ENCODE results near the gene ATP1A2.

ATP1A2 gene

DNA sequence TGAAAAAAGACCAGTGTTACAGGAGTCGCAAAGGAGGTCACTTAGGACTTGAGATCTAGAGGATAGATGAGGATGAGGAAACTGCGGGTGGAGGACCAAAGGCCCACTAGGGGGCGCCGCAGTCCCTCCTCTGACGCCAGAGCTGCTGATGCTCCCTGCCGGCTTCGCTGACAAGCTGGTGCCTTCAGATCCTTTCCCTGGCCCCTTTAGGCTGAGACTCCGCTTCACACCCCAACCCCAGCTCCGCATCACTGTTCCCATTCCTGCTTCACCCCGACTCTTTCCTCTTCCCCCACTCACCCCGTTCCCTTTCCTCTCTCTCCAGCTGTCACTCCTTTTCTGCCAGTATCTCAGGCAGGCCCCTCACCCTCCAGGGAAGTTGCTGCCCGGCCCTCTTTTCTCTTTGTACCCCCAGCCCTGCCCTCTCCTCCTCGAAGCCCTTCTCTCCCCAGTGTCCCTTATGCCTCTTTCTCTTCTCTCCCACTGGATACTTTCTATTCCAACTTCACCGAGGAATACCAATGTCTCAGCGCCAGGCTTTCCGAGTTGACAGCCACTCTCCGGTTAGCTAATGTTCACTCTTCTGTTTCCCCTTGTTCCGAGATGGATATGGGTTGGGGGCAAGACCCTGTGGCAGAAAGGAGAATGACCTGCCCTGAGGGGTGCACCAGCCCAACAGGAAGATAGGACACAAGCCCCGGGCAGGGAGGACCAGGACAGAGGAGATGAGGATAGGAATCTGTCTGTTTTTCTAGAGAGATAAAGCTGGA is 29.7 kb upstream of the ATP1A2 start:
- peak; percentile 49 for DNase-seq

DNA sequence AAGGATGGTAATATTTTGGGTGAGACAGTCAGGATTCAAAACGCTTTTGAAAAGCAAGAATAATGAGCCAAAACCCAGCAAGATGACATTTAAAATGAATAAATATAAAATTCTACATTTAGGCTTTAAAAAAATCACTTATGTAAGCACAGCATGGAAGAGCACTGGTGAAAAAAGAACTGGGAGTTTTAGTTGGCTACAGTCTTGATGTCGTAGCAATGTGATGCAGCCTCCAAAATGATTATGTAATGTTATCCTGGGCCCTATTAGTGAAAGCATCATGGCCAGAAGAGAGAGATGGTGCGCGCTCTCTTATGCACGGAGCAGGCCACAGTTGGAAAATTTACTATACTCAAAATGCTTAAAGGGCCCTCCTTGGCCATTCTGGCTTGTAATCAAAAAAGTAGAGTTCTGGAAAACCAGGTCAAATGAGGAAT is 29.1 kb upstream of the ATP1A2 start:
- DNase-seq, result no peak

DNA sequence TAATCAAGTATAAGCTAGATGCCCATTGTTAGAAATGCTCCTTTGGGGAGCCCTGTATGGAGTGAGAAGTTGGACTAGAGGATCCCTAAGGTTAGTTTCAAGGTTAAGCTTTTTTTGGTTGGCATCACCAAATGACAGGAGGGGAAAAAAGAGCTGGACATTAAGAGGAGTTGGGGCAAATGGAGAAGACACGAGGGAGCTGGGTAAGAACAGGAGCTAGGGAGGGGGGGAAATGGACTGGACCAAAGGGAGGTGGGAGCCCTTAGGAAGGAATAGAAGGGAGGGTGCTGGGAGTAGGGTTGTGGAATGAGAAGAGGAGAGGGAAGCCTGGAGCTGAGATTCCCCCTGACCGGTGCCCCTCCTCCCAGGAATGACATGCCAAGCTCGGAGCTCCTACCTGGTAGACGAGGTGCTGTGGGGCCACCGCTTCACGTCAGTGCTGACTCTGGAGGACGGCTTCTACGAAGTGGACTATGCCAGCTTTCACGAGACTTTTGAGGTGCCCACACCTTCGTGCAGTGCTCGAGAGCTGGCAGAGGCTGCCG is 28.4 kb upstream of the ATP1A2 start:
- DNase-seq, result no peak

DNA sequence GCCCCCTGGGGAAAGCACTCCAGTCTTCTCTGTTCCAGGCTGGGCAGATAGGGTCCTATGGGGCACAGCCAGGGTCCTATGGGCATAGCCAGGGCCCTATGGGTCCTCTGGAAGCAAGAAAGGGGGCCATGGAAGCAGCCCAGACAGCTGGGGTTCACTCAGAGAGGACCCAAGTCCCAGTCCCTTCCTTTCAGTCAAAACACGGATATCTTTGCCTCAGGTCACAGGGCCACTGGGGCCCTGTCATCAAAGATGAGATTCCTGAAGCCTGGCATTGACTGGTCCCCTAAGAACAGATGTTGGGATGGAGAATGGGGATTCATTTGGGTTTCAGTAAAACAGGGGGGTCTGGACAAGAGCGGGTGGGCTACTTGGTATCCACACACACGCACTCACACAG is 25.7 kb upstream of the ATP1A2 start:
- no peak for DNase-seq

DNA sequence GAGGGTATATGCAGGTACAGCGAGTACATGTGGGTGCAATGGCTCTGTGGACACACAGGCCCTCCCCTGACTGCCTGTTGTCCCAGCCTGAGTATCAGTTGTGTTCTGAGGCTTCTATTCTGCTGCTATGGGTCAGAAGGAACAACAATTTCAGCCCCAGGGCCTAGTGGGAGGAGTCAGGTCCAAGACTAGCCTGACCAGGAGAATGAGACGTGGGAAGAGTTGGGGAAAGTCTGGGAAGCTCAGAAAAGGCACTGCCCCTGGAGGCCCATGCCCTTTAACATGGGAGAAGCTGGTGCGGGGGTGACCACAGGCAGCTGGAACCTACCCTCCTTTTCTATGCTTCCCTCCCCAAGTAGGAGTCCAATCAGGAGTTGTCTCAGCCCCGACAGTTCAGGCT is 24.8 kb upstream of the ATP1A2 start:
- DNase-seq, result no peak

DNA sequence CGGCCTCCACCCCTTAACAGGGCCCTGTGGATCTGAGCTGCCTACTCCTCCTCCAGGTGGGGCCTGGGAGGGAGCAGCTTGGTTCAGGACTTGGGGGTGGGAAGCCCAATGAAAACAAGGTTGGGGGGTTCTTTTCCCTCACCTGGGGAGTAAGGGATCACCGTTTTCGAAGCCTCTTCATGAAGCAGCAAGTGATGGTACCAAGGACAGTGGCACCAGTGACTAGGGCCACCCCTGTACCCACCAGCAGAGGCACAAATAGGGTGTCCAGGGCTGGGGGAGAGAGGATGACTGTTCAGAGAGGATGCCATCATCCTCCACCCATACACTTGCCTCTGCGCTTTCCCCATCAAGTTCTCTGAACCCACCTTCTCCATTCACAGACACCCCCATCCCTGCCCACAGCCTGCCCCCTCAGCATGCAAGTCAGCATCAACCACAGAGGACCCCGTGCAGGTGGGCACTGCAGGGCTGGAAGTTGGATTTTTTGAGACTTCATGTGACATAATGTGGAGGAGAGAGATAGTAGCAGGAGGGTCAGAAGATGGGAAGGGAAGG is 23.8 kb upstream of the ATP1A2 start:
- no peak for DNase-seq

DNA sequence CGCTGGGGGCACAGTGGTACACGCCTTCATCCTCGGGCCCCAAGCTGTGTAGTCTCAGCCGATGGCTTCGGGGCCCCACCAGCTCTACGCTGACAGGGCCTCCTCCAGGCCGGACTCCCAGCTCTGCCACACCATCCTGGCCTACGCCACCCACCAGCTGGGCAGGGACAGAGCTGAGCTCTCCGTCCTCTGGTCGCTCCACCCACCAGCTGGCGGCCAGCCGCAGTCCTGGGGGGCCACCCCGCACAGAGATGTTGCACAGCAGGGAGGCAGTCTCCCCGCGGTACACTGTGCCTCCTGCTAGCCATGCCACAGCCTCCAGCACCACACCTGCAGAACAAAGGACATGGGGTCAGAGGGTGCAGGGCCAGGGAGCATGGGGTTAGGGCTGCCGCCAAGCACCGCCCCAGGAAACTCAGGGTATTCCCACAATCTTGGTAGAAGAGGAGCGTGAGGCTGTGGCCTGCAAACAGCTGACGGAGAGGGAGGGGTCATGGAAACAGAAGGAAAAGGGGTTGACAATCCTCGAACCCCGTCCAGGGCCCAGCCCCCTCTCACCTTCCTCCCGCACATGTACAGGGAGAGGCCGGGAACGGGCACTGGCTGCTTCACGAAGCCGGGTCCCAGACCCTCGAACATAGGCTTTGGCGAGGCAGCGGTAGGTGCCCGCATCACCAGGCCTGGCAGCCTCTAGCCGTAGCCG is 23.0 kb upstream of the ATP1A2 start:
- DNase-seq, result no peak

DNA sequence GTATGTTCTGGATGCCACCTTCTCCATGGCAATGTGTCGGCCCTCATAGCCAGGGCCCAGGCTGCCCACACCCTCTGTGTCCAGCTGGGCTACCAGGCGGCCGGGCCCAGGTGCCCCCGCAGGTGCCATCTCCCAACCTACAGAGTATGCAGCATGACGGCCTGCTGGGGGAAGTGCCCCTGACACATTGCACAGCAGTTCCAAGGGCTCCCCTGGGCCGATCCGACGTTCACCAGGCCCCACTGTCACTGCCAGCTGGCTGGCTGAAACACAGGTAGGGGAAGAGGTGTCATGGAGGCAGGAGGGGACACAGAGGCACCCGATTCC is 22.5 kb upstream of the ATP1A2 start:
- DNase-seq, result no peak

DNA sequence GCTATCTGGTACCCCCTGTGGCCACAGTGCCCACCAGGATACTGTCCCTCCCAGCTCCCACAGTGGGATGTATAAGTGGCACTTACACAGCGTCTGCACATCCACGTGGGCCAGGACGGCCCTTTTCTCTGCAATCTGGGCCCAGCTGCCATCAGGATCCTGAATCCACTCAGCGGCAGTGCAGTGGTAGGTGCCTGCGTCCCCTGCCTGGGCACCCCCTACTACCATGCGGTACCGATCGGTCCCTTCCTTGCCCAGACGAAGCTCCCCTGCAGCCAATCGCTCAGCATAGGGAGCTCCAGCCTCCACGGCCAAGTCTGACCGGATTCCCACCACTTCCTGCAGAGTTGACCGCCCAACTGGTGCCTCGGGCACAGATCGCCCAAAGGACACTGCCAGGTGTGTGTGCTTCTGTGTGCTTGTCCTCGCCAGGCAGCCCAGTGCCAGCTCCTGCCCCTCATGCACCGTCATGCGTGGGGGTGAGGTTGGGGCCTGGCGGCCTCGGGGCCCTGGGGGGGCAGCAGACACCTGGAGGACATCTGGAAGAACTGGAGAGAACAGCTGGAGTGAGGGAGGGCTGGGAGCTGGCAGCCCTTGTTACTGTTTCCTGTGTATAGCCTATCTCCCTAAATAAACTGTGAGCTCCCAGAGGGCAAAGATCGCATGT is 21.8 kb upstream of the ATP1A2 start:
- no peak for DNase-seq

DNA sequence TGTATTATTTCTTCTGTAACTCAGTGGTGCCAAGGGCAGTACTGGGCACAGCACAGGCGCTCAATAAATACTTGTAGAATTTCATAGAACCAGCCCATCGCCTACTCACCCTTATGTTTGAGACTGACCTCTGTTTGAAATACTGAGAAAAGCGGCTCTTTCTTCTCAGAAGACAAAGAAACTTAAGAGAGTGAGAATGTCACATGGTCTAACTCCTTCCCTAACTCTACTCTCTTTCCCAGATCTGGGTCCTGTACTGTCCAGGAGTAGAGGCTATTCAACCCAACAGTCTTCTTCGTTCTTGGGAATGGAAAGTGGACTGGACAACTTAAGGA is 21.3 kb upstream of the ATP1A2 start:
- no peak for DNase-seq

DNA sequence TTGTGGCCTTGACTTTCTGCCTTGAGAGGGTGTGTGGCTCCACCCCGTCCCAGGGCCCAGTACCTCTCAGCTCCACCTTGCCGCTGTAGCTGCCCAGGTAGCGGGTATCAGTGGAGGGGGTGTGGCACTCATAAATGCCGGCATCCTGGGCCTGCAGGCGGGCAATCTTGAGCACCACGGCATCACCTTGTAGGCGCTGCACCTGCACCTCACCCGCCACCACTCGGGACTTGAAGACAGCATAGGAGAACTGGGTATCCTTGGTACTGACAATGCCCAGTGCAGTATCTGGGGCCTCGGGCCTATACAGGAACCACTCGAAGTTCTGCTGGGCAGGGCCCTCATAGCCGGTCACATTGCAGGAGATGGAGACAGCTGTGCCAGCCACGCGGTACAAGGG is 20.8 kb upstream of the ATP1A2 start:
- DNase-seq, result no peak

DNA sequence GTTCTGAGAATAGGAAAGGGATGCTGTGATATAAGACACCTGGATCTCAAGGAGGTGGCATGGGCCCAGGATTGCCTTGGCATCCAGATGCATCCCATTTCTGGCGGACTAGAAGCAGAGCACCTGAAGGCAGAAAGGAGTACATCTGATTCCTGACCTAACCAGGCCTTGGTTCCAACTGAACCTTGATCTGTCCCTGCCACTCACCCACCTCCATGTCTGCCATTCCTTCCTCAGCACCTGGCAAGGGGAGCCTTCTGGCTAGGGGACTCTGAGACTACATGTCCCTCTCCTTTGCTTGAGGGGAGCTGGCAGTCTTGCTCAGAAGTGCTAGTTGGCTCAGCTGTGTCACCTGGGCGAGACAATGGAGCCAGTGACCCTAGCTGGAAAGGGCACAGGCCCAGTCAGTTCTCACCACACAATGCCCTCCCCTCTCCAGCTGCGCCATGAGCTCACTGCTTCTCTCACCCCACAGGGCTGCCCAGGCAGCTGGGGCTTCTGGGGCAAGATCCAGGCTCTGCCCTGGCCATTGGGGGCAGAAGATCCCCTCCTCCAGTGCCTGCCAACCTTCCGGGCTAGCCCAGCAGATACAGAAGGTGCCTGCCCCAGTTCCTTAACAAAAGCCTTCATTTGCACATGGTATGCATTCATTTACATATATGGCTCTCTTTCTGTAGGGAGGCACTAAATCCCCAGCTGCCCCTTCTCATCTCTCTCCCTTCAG is 20.0 kb upstream of the ATP1A2 start:
- no peak for DNase-seq

DNA sequence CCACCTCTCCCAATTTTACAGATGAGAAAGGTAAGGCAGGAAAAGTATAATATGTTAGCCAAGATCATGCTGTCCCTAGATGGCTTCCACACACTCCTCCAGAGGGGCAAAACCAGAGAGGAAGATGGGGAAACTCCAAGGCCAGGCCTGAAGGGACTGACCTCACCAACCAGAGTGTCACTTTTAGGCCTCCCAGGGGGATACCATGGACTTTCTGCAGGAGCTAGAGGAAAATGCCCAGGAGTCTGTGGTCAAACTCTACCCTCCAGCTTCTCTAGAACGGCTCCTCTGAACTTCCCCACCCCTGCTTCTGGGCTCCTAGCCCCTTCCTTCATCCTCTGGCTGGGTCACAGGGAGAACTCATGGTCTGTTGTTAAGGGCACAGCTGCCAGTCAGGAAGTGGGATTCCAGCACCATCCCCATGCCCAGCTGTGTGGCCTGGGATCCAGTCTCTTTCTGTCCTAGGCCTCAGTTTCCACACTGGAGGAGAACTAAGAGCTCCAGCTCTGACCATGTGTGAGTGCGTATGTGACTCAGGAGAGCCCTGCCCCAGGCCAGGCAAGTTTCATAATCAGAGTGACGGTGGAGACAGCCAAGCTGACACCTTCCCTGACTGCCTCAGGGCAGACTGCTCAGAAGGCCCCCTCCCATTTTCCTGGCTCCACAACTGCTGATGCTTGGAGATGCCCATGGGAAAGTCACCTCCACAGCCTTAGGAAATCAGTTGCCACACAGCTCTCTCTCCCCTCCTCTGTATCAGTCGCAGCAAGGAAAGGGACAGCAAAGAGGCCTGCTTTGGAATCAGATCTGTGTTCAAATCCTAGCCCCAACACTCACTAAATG is 19.1 kb upstream of the ATP1A2 start:
- DNase-seq, result no peak

DNA sequence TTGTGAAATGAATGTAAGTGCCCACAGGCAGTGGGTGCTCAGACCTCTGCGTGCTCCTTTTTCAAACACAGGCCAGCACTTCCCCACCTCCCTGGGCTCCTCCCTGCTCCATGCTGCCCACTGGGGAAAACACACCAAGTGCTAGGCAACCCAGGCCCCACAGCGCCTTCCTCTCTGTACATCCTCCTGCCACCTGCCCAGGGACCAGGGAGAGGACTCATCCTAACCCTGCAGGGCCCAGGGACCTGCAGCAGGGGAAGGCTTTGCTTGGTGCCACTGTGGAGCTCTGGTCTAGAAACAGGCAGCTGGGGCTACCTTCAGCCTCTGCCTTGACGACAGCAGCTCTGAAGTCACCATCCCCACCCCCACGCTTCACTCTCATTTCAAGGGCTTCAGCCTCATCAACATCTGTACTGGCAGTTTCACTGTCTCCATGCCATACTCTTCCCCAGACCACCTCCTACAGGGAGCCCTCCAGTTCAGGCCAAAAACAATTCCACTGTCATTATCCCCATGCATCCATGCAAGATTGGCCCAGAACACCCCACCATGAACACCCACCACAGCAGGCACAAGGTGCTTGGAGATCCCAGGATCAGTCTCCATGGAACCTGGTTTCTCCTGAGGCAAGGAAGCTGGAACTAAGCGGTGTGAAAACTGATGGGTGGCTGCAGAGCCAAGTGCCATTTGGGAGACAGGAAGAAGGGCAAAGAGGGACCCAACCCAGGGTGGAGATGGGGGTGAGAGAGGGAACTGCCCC is 18.2 kb upstream of the ATP1A2 start:
- DNase-seq, result no peak

DNA sequence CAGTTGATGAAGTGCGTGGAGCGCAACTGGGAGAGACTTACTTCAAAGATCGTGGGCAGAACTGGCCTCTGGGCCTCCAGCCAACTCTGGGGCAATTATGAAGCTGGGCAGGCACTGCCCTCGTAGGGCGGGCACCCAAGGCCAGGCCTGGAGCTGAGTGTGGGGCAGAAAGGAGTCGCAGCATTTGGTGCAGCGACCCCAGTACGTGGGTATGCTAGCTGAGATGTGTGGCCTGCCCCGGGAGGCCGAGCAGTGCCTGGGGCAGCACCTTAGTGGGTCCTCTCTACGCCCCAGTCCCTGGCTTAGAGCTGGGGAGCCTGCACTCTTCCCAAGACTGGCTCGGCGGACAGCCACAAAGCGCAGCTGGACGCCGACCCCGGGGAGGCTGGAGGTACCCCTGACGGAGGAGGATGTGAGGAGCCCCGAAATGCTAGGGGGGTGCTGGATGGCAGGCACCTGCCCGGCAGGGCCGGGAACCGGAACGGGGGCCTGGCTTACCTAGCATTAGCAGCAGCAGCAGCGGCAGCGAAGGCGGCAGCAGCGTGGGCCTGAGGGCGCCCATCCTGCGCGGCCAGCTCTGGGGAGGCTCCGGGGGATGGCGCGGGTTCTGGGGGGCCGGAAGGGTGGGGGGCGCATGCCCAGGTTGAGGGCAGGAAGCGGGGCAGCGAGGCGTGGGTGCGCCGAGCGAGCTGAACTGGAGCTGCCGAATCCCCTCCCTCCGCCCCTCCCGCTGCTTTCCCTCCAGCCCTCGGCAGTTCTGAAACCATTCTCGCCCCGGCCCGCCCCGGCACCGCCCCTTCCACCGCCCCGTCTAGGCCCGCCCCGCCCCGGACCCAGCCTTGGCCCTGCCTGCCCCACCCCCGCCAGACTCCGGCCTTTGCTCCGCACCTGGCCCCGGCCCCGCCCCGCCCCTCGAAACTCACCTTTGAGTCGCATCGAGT is 17.4 kb upstream of the ATP1A2 start, which contains the start of gene IGSF8:
IGSF8 (minus strand) TSS at position 709 of the 941 bp plus-strand sequence; CDS start at position 562, 147 bp downstream.
- peak; percentile 94 for DNase-seq

DNA sequence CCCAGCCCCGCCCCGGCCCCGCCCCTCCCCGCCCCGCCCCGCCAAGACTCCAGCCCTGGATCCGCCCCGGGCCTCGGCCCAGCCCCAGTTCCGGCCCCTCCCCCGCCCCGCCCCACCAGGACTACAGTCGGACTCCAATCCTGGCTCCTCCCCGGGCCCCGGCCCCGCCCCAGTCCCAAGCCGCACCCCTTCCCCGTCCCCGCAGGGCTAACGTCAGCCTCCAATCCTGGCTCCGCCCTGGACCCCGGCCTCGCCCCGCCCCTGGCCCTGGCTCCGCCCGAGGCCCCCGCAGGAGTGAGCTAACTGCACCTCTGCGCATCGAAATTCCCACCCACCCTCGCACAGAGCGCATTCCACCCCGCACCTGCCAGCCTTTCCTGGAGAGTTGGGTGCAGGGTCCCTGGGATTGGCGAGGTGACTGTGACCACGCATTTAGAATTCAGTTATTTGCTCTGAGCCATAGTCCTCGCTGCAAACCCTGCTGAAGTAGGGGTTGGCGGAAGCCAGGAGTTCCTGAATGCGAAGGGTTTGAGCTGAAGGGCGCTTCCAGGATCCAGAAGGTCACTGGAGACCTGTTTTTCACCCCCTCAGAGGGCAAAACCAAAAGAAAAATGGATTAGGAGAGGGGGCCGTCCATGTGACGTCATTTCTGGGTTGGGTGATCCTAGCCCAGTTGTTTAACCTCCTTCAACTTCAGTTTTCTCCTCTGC is 16.6 kb upstream of the ATP1A2 start:
- DNase-seq, result peak; percentile 94

DNA sequence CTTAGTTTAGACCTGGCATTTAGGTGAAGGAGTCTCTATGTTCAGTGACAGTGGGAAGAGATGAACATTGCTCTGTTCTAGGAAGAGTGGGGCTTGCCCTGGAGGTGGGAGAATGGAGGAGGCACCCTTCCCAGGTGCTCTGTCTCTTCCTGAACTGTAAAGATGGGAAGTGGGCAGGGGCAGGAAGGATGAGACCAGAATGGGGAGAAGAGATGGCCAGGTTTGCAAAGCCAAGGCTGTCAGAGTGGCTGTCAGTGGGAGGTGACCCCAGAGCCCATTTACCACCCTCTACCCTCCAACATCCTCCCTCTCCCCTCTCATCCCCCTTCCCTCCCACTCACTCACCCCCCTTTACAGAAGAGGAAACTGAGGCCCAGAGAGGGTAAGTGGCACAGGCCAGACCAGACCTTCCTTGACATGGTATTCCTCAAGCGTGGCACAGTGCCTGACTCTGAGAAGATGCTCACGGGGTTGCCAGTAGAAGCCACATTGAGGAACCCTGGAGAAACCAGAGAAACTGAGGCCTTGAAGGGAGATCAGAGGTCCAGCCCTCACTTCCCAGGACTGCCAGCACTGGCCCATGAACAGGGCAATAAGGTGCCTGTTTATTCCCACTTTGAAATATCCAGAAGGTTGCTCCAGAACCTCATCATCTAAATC is 15.7 kb upstream of the ATP1A2 start:
- DNase-seq, result no peak

DNA sequence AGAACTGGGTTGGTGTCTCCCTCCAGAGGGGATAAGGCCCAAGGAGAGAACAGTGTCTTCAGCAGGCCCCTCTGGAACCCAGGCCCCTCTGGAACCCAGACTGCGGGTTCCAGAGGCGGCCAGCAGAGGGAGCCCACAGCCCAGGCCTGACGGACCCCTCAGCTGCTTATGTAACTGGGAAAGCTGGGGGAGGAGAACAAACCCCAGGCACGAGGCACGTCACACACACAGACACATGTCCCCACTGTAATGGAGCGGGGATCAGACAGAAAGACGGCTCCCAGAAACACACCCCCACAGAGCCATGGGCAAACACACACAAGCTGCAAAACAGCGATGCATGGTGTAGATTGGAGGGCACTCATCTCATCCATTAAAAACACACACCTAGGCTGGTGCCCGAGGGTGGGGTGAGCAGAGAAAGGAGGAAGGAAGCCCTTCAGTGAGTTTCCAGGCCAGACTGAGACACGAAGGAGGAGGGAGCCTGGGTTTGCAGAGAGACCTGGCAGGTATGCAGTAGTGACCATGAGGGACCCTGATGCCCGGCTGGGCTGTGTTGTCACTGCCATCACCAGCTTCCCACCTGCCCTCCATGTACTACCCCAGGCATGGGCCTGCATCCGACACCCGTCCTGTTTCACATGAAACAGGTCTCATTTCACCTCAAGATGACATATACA is 14.4 kb upstream of the ATP1A2 start:
- peak; percentile 89 for DNase-seq

Data from NCI-H2171 treated with DMSO at 0.1 percent for 48 hours (cell line).